Fibroblast of villous mesenchyme (primary cell): ENCODE data around the gene ANKRD44. TPM values are rescaled to one million over a fixed set of nuclear protein-coding genes. Genes with fewer than 3 reads are reported as not detected.

Experiments
- DNase-seq: peaks from one replicate; pipeline ENCODE4 v3.0.0-alpha.2; 2010; ENCODE audit warnings: low read depth
- H3K4me3 ChIP-seq: 2 replicates; pipeline ENCODE4 v1.5.1; 2011; ENCODE audit warnings: low read depth, mild to moderate bottlenecking, low read length
- total RNA-seq: library from RNA; depleted of rRNA; stranded (reverse); fragments of >200 nt; gene quantifications from 2 replicates; pipeline ENCODE4 v1.2.3, GENCODE V29; 2012
- TF ChIP-seq, protein P1 (sequence below): IDR thresholded peaks from 2 replicates; pipeline ENCODE4 v1.5.1; 2012; ENCODE audit warnings: low read depth, mild to moderate bottlenecking, low read length; ENCODE audit not compliant: insufficient read depth

Gene ANKRD44
- total RNA-seq, result 3.9 and 7.7 TPM in 2 replicates

DNA sequence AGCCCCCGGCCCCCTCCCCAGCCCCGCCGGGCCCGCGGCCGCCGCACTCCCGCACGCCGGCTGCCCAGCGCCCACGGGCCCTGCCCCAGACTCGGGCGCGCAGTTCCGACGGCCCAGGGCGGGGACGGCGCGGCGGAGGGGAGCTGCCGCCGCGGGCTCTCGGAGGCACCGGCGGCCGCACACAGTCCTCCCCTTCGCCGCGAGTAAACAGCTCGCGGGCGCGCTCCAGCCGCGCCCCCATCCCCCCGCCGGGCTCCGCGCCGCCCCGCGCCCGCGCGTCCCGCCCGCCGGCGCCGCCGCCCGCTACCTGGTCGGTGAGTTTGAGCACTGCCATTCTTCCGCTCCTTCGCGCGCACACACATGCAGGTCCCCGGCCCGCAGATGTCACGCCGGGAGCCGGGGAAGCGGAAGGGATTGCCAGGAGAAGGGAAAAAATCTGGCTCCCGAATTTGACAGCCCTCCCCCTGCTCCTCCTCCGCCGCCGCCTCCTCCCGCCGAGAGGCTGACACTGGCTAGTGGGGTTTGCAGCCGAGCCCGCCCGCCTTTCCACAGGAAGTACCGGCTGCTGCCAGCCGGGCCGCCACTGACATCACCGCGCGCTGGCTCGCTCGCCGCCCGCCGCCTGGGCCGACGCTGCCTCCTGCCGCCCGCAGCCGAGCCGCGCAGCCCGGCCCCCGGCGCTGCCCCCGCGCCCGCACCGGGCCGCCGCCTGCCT lies at the start of gene ANKRD44:
Gene ANKRD44, minus strand, starts transcription at position 510 of the 715 bp plus-strand sequence. Its CDS starts 176 bp downstream, at position 334.
- peak; percentile 74 for DNase-seq
- H3K4me3 ChIP-seq, result peak within 1 kb of the TSS; percentile 72
- TF ChIP-seq, protein P1, sequence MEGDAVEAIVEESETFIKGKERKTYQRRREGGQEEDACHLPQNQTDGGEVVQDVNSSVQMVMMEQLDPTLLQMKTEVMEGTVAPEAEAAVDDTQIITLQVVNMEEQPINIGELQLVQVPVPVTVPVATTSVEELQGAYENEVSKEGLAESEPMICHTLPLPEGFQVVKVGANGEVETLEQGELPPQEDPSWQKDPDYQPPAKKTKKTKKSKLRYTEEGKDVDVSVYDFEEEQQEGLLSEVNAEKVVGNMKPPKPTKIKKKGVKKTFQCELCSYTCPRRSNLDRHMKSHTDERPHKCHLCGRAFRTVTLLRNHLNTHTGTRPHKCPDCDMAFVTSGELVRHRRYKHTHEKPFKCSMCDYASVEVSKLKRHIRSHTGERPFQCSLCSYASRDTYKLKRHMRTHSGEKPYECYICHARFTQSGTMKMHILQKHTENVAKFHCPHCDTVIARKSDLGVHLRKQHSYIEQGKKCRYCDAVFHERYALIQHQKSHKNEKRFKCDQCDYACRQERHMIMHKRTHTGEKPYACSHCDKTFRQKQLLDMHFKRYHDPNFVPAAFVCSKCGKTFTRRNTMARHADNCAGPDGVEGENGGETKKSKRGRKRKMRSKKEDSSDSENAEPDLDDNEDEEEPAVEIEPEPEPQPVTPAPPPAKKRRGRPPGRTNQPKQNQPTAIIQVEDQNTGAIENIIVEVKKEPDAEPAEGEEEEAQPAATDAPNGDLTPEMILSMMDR, result peak; percentile 5

- TF ChIP-seq, protein P1, result no peak
- no peak overlapping the region for H3K4me3 ChIP-seq
- DNase-seq, result no peak
Measured at GRCh38 chr2:197359859-197360258, 49.3 kb upstream of the ANKRD44 start.

DNA sequence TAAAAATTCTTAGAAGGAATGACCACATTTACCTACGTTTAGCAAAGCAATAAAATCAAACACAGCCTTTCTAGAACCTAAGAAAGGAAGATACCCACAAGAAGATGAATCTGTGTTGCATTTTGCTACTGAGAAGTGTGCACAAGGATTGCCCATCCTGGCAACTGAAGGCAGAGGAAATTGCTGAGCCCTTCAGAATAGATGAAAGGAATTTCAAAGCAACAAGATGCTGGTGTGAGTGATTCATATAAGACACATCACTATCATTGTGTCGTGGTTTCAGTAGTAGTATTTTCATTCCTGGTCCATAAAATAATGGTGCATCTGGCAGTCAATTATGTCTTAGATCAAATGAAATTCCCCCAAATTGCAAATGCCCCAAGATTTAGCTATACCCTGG lies 48.4 kb upstream of the ANKRD44 start:
- no peak for DNase-seq
- TF ChIP-seq, protein P1, result no peak
- no peak overlapping the region for H3K4me3 ChIP-seq

DNA sequence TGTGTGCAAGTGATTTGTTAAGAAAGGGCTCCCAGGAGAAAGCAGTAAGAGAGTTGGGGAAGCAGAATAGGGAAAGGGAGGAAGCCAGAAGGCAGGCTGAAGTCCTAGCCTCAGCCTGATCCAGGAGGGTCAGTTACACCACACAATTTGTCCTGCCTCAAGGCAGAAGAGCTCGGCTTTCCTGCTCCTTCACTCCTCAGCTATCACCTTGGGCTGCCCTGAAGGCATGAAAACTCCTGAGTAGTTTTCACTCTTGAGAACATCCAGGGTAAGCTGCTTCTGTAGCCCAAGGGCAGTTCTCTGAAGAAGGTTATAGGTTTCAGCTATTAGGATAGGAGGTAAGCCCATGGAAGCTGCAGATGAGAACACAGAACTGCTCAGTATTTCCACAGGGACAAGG lies 47.4 kb upstream of the ANKRD44 start:
- no peak for DNase-seq
- TF ChIP-seq, protein P1, result no peak
- no peak overlapping the region for H3K4me3 ChIP-seq

- H3K4me3 ChIP-seq, result no peak overlapping the region
- TF ChIP-seq, protein P1, result peak; percentile 43
- no peak for DNase-seq
Measured at GRCh38 chr2:197356136-197356535, 45.6 kb upstream of the ANKRD44 start.

DNA sequence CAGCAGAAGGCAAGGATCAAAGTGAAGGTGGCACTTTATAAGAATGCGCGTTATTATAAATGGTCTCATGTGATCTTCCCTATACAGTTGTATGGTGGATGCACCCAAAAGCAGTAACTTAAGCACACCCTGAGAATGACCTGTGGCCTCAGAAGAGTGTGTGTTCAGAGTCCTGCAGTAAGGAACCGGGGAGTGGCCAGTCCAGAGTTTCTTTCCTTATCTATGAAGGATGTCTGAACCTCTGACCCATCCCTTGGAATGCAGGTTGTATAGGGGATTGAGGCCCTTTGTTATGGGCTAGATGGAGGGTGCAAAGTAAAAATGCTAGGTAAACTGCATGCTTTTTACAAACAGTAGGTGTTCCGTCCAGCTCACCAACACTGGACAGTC lies 43.6 kb upstream of the ANKRD44 start:
- no peak for DNase-seq
- TF ChIP-seq, protein P1, result no peak
- no peak overlapping the region for H3K4me3 ChIP-seq
